ENCODE measurements around the gene ITGA4. TPM values are rescaled to one million over a fixed set of nuclear protein-coding genes. Genes with fewer than 3 reads are reported as not detected.
A peak's percentile ranks its signal among the peaks of the same experiment; 100 is the strongest.

The ITGA4 gene
- total RNA-seq, 1 experiment from 2014 or later, result 2.7 TPM

DNA sequence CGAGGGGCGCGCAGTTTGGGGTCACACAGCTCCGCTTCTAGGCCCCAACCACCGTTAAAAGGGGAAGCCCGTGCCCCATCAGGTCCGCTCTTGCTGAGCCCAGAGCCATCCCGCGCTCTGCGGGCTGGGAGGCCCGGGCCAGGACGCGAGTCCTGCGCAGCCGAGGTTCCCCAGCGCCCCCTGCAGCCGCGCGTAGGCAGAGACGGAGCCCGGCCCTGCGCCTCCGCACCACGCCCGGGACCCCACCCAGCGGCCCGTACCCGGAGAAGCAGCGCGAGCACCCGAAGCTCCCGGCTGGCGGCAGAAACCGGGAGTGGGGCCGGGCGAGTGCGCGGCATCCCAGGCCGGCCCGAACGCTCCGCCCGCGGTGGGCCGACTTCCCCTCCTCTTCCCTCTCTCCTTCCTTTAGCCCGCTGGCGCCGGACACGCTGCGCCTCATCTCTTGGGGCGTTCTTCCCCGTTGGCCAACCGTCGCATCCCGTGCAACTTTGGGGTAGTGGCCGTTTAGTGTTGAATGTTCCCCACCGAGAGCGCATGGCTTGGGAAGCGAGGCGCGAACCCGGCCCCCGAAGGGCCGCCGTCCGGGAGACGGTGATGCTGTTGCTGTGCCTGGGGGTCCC is at the start of gene ITGA4 (continued):
- TF ChIP-seq ZNF281 (CRISPR knock-in tag; IDR thresholded peaks at IDR 0.05) (0 out of 2 replicates have a peak, but pooled peaks have one; percentile 27), ATF1 (CRISPR knock-in tag; IDR thresholded peaks at IDR 0.05) (no peak), FOXP1 (CRISPR knock-in tag; IDR thresholded peaks at IDR 0.05; ENCODE audit: borderline replicate concordance) (peak; percentile 82; the same call in 1 of the 2 replicates), FOXJ3 (CRISPR knock-in tag; IDR thresholded peaks at IDR 0.05; ENCODE audit: borderline replicate concordance) (no peak), KAT7 (CRISPR knock-in tag; IDR thresholded peaks at IDR 0.05; ENCODE audit: borderline replicate concordance) (peak; percentile 35; the same call in 1 of the 2 replicates), ZBTB43 (CRISPR knock-in tag; IDR thresholded peaks at IDR 0.05) (no peak)

DNA sequence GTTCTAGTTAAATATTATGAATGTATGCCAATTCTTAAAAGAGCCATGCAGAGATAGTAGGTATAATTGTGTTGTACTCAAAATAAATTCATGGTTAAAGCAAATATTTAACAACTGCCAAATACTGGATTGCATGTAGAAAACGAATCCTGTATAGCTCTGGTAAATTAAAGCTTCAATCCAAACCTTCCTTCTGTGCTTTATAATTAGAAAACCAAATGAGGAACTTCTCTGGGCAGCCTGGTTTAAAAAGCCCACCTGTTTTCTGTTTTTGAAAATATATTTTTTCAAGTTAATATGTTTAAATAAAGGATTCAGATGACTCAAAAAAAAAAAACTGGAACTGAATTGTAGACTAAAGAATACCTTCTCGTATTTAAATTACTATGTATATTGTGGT is 48.3 kb upstream of the ITGA4 start:
- Mint-ChIP-seq H3K36me3 (0 out of 2 replicates have a peak, but pooled peaks cover 2% of the 10 kb centered on the region), H3K9me3 (peaks cover 14% of the 10 kb centered on the region; the same call in 1 of the 2 replicates), H3K4me3 (no peak overlapping the region), H3K27me3 (ENCODE audit: low read depth) (peaks cover 5% of the 10 kb centered on the region; the same call in 1 of the 2 replicates), H3K27ac (no peak overlapping the region), H3K4me1 (peaks cover 44% of the 10 kb centered on the region)
- ChIA-PET POLR2A (no interaction called here), CTCF (no interaction called here)
- no peak for ATAC-seq
- TF ChIP-seq, protein P1, sequence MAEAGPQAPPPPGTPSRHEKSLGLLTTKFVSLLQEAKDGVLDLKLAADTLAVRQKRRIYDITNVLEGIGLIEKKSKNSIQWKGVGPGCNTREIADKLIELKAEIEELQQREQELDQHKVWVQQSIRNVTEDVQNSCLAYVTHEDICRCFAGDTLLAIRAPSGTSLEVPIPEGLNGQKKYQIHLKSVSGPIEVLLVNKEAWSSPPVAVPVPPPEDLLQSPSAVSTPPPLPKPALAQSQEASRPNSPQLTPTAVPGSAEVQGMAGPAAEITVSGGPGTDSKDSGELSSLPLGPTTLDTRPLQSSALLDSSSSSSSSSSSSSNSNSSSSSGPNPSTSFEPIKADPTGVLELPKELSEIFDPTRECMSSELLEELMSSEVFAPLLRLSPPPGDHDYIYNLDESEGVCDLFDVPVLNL (CRISPR knock-in tag; IDR thresholded peaks at IDR 0.05; ENCODE audit: borderline replicate concordance, low read depth), result no peak
- TF ChIP-seq KAT7 (CRISPR knock-in tag; IDR thresholded peaks at IDR 0.05; ENCODE audit: borderline replicate concordance), result no peak
- TF ChIP-seq, protein P2, sequence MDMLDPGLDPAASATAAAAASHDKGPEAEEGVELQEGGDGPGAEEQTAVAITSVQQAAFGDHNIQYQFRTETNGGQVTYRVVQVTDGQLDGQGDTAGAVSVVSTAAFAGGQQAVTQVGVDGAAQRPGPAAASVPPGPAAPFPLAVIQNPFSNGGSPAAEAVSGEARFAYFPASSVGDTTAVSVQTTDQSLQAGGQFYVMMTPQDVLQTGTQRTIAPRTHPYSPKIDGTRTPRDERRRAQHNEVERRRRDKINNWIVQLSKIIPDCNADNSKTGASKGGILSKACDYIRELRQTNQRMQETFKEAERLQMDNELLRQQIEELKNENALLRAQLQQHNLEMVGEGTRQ (CRISPR knock-in tag; IDR thresholded peaks at IDR 0.05), result no peak
- no peak for TF ChIP-seq STAT6 (CRISPR knock-in tag; conservative IDR thresholded peaks at IDR 0.05; ENCODE audit: low read depth)
- TF ChIP-seq, protein P3, sequence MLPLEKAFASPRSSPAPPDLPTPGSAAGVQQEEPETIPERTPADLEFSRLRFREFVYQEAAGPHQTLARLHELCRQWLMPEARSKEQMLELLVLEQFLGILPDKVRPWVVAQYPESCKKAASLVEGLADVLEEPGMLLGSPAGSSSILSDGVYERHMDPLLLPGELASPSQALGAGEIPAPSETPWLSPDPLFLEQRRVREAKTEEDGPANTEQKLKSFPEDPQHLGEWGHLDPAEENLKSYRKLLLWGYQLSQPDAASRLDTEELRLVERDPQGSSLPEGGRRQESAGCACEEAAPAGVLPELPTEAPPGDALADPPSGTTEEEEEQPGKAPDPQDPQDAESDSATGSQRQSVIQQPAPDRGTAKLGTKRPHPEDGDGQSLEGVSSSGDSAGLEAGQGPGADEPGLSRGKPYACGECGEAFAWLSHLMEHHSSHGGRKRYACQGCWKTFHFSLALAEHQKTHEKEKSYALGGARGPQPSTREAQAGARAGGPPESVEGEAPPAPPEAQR (CRISPR knock-in tag; IDR thresholded peaks at IDR 0.05), result no peak
- no peak for TF ChIP-seq HMGA2 (CRISPR knock-in tag; IDR thresholded peaks at IDR 0.05)
- TF ChIP-seq ZMAT4 (CRISPR knock-in tag; IDR thresholded peaks at IDR 0.05), result no peak
- no peak for TF ChIP-seq ZNF396 (CRISPR knock-in tag; IDR thresholded peaks at IDR 0.05; ENCODE audit: borderline replicate concordance)
- no peak for TF ChIP-seq CREM (CRISPR knock-in tag; IDR thresholded peaks at IDR 0.05)
- TF ChIP-seq MXD4 (CRISPR knock-in tag; IDR thresholded peaks at IDR 0.05; ENCODE audit: borderline replicate concordance), result no peak
- TF ChIP-seq OVOL2 (CRISPR knock-in tag; IDR thresholded peaks at IDR 0.05; ENCODE audit: borderline replicate concordance), result no peak
- no peak for TF ChIP-seq GRHL2 (CRISPR knock-in tag; IDR thresholded peaks at IDR 0.05; ENCODE audit: insufficient replicate concordance, severe bottlenecking)
- TF ChIP-seq SMAD3 (CRISPR knock-in tag; IDR thresholded peaks at IDR 0.05; ENCODE audit: borderline replicate concordance), result no peak
- no peak for DNase-seq (ENCODE audit: low spot score)
